Measurements from ENCODE around the gene KCNA5.

Gene KCNA5

GRCh38 chr12:5027046-5027821 is 16.4 kb upstream of the KCNA5 start:
- DNase-seq (ENCODE audit: low read depth in 2 of 2), result no peak

DNA sequence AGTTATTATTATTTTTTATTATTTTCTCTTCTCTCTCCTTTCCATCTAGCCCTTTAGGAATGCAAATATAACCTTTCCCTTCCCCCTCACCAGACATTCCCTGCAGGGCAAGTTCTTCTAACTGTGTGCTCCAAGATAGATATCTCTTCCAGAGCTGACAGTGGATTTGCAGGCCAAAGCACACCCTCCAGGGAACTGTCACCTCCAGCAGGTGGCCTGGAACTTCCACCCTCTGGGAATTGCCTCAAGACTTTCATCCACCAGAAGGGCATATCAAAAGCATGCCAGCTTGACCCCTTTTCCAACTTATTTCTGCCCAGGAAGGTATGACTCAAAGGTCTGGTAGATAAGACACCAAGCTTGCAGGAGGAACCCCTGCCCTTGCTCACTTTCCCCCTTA is 13.6 kb upstream of the KCNA5 start:
- no peak for DNase-seq (ENCODE audit: low read depth in 2 of 2)

- no peak for DNase-seq (ENCODE audit: low read depth in 2 of 2)
Measured at GRCh38 chr12:5031242-5031641, 12.4 kb upstream of the KCNA5 start.

DNA sequence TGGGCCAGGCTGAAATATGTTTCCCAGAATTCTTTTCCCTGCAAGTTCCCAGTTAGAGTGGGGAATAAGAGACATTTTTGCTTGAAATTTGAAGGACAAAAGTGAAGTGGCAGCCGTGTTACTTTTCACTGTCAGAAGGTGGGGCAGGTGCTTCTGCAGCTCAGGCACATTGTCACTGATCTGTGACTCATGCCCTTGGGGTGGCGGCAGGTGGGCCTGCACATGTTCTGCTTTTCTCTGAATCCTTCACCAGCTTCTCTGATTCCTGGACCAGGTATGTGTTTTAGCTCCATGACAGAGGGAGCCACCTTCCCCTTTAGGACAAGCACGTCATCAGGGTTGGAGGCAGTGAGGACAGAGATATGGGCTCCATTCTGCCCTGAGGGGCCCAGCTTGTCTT is 11.7 kb upstream of the KCNA5 start:
- no peak for DNase-seq (ENCODE audit: low read depth in 2 of 2)

GRCh38 chr12:5032821-5033220 is 10.9 kb upstream of the KCNA5 start:
- no peak for DNase-seq (ENCODE audit: low read depth in 2 of 2)

GRCh38 chr12:5033883-5034282 is 9.8 kb upstream of the KCNA5 start:
- DNase-seq (ENCODE audit: low read depth in 2 of 2), result no peak

- DNase-seq (ENCODE audit: low read depth in 2 of 2), result no peak
Measured at GRCh38 chr12:5034603-5035002, 9.1 kb upstream of the KCNA5 start.

DNA sequence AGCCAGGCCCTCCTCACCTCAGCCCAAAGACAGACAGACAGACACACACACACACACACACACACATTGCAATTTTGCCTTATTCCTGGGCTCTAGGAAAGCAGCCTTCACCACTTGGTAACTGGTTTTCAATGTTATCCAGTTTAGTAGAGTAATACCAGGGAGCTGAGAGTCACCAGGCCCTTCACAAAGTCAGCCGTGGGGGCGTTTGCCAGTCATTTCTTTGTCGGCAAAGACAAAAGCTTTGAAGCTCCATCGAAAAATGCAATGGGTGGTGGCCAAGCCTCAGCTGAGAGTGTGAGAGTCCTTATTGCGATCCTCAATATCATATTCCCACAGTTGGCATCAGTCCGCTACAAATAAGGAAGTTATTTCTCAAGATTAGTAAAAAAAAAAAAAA is 8.1 kb upstream of the KCNA5 start:
- DNase-seq (ENCODE audit: low read depth in 2 of 2), result no peak

GRCh38 chr12:5036031-5036430 is 7.6 kb upstream of the KCNA5 start:
- DNase-seq (ENCODE audit: low read depth in 2 of 2), result no peak

GRCh38 chr12:5037795-5038357 is 5.8 kb upstream of the KCNA5 start:
- DNase-seq (ENCODE audit: low read depth in 2 of 2), result no peak

GRCh38 chr12:5038781-5039311 is 4.8 kb upstream of the KCNA5 start:
- DNase-seq (ENCODE audit: low read depth in 2 of 2), result no peak

DNA sequence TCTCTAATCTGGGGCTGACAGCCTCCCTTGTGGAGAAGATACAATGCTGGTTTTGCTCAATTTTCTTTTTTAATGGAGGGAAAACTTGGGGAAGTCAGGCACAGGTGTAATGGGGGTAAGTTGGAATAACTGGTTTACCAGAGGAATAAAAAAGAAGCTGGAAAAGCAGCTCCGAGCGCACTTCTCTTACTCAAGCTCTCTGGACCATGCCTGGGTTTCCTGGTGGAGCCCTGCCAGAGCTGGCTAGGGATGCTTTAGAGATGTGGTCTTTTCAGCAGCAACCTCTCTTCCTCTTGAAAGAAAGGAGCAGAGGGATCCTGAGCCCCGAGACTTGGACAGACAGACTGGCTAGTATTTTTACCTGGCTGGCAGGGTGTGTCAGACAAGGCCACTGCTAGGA is 3.9 kb upstream of the KCNA5 start:
- DNase-seq (ENCODE audit: low read depth in 2 of 2), result no peak

- DNase-seq (ENCODE audit: low read depth in 2 of 2), result no peak
Measured at GRCh38 chr12:5040368-5040767, 3.3 kb upstream of the KCNA5 start.

GRCh38 chr12:5044420-5045295 is 979 bp downstream of the KCNA5 start:
- DNase-seq (ENCODE audit: low read depth in 2 of 2), result no peak

- DNase-seq (ENCODE audit: low read depth in 2 of 2), result no peak
Measured at GRCh38 chr12:5047094-5047493, 3.4 kb downstream of the KCNA5 start.

DNA sequence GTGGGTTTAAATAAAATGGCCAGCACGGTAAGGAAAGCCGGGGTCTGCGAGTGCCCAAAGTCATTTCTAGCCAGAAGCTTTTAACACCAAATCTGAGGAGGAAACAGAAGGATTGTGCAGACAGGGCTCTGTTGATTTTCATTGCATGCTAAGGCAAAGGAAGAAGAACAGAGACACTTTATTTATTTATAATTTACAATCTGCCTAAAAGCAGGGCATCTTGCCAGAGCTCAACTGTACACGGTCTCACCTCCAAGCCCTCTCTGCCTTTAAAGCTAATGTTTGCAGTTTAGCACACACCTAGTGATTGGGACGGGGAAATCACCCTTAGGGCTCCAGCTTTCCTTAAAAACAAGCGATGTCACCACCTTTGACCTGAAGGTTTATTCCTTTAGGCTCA is 4.0 kb downstream of the KCNA5 start:
- DNase-seq (ENCODE audit: low read depth in 2 of 2), result no peak

GRCh38 chr12:5050542-5050941 is 6.9 kb downstream of the KCNA5 start:
- DNase-seq (ENCODE audit: low read depth in 2 of 2), result no peak

DNA sequence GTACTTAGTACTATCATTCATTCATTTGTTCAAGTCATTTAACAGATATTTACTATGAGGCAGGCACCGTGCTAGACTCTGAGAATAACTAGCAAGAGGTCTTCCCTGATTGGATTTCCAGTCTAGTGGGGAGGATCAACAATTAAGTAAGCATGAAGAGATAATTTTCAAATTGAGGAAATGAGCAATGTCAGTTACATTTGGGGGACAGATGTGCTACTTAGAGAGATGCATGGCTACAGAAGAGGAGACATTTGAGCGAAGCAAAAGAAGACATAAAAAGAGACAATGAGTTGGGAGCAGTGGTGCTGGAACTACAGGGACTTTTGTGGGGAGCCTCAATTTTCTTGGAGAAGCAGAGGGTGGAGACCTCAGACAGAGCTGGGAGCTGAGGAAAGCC is 7.7 kb downstream of the KCNA5 start:
- no peak for DNase-seq (ENCODE audit: low read depth in 2 of 2)

GRCh38 chr12:5051913-5052312 is 8.2 kb downstream of the KCNA5 start:
- no peak for DNase-seq (ENCODE audit: low read depth in 2 of 2)

GRCh38 chr12:5052348-5052747 is 8.7 kb downstream of the KCNA5 start:
- no peak for DNase-seq (ENCODE audit: low read depth in 2 of 2)

- DNase-seq (ENCODE audit: low read depth in 2 of 2), result no peak
Measured at GRCh38 chr12:5059358-5059757, 15.7 kb downstream of the KCNA5 start.

DNA sequence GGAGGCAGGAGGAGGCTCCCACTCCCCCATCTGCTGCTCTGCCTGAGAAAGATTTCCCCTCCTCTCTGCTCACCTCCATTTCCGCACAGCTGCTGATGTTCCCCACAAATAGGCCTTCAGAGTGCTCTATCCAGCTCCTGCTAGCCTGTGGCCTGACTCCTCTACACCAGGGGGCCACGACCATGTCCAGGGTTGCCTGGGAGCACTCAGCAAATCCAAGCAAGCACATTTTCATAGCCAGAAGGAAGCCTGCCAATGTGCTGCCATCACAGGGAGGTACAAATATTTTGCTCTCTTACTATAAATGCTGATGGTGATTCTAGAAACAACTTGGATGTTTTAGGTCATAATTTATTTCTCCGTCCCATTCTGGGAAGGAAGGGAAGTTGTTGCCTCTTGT is 17.3 kb downstream of the KCNA5 start:
- no peak for DNase-seq (ENCODE audit: low read depth in 2 of 2)

DNA sequence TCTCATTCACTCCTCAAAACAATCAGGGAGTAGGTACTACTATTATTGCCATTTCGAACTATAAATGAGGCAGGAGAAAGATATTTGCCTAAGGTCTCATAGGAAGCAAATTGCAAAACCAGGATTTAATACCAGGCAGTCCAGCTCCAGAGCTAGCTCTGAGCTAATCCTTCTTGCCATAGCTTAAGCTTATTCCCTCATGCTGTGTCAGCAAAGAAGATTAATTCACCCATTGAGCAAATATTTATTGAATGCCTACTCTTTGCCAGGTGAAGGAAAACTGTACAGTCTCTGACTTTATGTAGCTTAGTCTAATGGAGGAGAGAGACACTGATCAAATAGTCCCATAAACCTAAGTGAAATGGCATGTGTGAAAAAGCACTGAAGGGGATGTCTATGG is 19.5 kb downstream of the KCNA5 start:
- no peak for DNase-seq (ENCODE audit: low read depth in 2 of 2)

Measured in activated CD8-positive, alpha-beta memory T cell treated with anti-CD3 and anti-CD28 coated beads for 4 hours (primary cell).